ENCODE measurements around the gene ASGR1.

The ASGR1 gene

DNA sequence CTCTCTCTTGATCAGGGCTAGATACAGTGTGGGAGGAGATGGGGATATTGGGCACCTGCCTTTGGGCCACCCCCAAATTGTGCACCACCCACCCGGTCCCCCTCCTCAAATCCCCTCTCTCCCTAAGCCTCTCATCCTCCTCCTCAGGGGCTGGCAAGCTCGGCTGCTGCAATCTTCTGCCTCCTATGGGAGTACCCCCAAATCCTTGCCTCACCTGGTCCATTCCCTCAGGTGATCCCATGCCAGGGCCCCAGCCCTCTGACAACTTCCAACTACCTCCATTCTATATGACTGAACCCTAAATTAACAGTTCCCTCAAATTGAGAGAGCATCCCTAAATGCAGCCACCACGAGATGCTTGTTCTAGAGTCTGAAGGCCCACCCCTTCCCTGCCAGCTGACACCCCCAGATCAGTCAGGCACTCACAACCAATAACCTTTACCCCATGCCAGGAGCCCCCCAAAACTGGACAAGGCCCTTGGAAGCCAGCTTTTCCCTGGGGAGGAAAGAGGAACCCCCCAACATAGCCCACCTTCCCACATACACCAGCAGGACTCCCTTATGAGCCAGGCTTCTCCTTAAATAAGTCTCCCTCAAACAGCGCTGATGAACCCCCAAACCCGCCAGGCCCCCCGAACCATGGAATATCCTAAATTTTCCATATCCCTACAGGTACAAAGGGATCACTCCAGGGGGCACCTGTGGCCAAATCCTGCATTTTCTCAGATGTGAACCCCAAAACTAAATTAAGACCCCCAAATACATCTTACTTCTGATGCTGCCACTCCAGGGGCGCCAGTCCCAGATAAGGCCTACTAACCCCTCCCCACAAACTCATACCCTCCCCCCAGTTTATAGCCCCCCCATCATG, 37.3 kb upstream of the ASGR1 start:
- ATAC-seq (no peak), DNase-seq (no peak)

DNA sequence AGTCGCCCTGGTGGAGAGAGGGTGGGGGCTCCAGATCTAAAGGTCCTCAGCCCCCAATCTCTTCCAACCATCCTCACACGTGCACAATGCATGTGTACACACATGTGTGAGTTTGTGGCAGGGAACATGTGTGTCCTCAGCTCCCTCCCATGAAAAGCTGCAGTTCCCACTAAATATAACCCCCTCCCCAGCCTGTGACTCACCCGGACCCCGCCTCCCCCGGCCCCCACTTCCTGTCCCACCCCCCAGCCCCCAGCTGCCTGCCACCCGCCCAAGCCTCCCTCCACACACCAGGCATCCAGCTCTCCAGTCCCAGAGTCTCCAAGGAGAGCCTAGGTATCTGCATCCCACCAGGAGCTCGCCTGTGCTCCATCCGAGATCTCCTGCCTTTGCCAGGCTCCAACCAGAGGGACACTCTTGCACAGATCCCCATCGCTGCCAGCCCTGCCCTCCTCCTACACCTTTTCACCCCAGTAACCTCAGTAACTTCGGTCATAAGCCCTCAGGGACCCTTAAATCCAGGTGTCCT, 36.5 kb upstream of the ASGR1 start:
- DNase-seq (no peak), ATAC-seq (no peak)

DNA sequence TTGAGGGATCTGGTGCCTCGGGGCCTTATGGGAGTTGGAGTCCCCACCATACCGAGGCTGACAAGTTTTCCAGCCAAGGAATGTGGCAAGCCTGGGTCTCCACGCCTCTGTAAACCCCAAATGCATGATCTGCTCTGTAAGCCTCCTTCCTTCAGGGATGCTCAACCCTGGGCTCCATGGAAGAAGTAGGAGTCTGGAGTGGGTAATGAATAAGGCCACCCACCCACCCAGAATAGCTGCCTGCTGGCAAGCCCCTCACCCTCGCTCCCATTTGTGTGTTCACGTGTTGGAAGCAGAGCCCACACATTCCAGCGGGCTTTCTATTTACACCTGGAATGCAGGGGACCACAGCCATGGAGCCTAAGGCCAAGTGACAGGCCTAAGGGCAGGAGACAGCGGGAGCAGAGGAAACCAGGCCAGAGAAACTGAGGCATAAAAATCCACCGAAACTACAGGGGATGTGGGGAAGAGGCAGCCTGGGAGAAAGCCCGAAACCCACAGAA, 36.0 kb upstream of the ASGR1 start:
- DNase-seq: no peak
- ATAC-seq: no peak

DNA sequence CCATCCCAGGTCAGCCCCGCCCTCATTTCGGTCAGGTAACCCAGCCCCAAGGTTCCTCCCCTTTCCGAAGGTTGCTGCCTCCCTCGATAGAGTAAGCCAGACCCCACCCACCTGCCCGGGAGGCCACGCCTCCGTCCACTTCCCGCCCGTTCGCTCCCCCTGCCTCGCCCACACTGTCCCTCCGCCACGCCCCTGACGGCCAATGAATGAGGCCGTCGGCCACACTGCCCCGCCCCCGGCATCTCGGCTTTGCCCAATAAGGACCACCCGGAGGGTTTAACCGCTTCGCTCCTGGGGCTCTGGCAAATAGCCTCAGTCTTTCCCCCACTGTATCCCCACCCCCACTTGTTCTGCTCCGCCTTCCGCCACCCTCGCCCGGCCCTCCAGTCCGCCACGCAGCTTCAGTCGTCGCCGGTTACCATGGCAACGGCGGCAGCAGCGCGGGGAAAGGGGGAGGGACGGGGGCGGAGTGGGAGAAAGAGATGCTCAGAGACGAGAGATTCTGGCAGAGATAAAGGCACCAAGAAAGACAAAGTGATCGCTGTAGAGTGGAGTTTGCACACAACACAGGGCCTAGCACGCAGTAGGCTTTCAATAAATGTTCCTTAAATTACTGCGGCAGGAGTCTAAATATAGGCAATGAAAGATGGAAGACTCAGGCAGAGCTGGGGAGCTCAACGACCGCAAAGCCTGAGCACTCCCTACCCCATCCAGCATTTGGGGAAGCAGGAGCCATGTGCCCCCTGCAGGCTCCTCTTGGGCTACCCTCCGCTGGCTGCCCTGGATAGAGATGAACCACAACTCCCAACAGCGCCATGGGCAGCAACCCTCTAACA, 35.3 kb upstream of the ASGR1 start:
- DNase-seq (peak; percentile 100), ATAC-seq (peak; percentile 86)

DNA sequence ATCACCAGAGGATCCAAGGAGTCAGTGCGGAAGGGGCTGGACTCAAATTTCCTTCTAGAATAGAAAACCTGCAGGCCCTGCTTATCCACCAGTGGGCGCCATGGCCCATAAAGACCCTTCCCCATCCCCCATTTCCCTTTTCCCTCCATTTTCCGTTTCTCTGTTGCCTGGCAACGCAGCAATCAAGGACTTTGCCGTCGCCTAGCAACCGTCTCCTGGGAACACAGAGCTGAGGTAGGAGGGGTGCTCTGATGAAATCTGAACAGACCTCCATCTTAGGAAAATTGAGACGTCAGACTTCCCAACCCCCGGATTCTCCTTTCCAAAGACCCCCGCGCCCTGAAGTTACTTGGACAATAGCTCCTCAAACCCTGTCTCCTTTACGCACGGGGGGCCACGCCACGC, 34.7 kb upstream of the ASGR1 start:
- no peak for DNase-seq
- peak; percentile 0 for ATAC-seq

DNA sequence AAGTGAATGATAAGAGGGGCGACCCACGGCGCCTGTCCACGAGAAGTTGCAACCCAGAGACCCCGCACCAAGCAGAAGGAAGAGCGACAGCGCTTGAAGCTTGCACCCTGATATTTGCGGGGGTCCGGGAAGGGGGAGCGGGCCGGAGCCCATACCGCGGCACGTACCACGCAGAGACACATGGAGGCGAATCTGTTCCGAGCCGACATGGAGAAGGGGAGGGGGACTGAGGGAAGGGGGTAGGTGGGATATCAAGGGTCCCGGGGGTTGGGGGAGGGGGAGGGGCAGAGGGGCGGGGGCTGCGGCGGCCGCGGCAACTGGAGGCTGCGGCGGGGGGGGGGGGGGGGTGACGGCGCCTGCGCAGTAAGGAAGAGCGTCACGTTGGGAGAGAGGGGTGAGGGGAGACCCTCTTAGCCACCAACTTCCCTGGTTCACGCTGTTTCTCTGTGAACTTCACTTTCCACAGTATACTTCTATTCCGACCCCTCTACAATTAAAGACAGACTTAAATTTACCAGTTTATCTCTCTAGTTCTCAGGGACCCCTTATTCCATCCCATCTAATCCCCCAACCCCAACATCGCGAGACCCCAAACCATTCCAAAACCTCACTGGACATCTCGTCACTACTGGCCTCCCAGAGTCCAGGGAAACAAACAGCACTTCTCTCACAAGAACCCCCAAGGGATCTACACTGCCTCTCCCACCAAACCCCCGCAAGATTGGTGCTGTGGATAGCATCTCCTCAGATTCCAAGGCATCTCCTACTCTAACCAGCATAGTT, 32.5 kb upstream of the ASGR1 start:
- DNase-seq (no peak), ATAC-seq (no peak)

DNA sequence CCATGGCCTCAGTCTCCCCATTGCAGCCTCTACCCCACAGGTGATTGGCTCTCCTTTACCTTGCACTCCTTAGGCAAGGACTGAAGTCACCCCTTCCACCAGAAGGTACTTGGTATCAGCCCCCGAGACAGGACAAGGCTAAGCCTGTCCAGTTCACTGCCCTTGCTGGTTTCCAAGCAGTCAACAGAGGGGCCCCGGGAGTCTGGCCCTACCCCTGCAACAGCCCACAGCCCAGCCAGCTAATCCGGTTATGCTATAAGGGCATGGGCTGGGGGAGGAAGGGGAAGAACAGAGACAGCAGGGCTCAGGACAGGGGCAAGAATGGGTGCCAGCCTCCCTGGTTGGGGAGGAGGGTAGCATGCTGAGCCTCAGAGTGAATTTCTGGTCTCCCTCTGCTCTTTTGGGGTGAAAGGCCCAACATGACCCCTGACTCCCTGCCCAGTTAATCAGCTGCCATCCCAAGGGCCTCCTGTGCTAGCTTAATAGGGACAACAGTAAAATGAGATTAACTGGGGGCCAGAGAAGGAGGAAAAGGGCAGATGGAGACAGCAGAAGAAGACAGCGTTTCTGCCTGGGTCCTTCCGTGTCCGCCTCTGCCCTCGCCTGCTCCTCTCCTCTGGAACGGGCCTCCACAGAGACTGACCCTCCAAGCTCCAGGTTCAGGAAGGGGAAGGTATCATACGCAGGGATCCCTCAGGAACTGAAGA, 29.7 kb upstream of the ASGR1 start:
- ATAC-seq (no peak), DNase-seq (no peak)

DNA sequence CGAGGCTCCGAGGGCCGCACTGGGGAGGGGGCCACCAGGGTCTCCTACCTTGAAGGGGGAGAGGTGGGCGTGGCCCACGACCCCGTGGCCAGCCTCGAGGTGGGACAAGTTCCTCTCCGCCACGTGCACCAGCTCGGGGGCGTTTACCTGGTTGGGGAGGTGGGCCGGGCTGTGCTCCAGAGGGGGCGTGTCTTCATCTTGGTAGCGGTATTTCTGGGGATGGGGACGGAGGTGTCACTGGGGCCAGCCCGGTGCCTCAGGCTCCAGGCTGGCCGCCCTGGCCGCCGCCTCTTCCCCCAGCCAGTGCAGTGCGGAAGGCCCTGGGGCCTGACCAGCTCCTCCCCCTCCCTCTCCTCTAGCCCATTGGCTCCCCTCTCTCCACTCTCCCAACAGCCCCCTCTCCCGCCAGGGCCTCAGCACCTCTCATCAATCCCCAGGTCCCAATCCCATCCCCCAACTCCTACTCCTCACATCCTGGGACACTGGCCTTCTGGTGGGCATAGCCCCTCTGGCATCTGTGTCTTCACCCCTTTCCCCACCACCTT, 28.9 kb upstream of the ASGR1 start:
- no peak for ATAC-seq
- no peak for DNase-seq

DNA sequence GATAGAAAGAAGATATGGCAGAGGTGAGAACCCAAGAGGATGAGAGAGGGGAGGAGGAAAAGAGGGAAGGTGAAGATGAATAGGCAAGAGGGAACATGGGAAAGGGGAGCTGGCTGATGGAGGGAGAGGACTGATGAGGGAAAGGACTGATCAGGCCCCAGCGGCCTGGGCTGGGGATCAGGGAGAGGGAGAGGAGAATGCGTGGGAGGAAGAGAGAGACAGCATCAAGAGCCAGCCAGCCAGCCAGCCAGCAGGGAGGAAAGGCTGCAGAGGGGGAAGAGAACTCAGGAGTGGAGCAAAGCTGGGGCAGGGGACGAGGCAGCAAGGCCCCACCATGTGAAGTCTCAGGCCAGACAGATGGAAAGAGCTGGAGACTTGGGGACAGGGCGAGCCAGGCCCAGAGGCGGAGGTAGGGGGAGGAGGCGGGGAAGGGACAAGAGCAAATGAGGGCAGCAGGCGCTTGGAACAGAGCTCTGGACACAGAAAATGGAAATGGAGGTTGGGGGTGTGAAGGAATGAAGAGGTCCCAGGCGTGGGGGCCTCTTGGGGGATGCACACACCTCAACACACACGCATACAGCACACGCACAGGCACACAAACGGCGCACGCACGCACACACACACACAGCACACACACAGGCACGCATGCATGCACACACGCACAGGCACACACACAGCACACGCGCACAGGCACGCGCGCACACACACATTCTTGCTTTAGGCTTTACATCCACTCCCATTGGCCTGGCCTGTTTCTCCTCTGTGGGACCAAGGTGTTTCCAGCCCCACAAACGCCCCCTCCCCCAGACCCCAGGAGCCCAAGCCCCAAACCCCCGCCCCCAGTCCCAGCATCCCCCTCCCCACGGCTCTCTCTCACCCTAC, 28.2 kb upstream of the ASGR1 start:
- no peak for DNase-seq

DNA sequence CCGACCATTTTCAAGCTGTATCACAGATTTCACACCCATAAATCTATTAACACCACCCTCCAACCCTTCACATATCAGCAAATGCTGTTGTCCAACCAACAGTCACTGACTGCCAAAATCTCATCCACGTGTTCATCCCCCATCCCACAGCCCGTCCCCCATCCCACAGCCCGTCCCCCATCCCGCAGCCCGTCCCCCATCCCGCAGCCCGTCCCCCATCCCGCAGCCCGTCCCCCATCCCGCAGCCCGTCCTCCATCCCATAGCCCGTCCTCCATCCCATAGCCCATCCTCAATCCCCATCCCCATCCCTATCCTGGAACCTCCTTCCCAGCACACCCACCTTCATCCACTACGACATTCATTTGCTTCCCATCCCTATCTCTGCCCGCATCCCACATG, 26.4 kb upstream of the ASGR1 start:
- DNase-seq: no peak
- no peak for ATAC-seq

More for the DNA sequence above, 28.2 kb upstream of the ASGR1 start:
- no peak for ATAC-seq

DNA sequence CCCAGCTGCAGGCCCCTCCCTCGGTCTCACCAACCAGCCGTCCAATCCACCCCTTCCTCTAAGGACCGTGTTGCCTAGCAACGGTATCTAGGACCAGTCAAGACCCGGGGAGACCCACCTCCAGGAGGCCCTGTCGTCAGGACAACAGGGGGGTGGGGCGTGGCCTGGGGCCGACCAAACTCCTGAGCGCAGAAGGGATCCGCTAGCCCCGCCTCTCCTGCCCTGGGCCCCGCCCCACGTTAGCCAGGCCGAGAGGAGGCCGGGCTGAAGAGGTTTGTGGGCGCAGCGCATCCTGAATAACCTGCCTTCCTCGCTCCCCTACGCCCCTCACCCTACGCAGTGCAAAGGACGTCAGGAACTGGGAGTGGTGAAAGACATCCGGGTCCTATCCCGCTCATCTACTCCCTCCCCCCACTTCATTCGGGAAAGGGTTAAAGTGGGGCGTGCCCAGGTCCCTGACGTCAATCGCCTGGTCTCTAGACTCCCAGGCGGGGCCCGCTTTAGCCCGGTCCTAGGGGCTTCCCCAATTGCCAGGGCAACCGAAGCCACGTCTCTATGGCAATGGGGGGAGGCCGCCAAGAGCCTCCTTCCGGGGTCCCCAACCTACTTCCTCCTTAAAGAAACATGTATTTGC, 25.8 kb upstream of the ASGR1 start:
- peak; percentile 90 for ATAC-seq
- peak; percentile 95 for DNase-seq

DNA sequence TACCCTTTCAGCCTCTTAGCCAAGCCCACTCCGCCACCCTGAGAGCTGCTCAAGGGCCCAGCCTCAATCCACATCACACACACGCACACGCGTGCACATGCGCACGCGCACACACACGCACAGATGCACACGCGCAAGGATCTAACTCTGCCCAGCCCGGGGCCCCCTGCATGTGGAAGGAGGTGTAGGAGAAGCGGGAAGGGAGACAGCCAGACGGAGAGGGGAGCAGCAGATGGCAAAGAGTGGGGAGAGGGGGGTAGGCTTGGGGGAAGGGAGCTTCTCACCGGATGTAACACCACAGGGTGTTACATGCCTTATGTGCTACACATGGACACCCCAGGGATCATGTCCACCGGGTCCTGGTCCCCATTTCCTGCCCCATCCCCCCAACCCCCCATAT, 25.2 kb upstream of the ASGR1 start:
- DNase-seq (no peak), ATAC-seq (no peak)

DNA sequence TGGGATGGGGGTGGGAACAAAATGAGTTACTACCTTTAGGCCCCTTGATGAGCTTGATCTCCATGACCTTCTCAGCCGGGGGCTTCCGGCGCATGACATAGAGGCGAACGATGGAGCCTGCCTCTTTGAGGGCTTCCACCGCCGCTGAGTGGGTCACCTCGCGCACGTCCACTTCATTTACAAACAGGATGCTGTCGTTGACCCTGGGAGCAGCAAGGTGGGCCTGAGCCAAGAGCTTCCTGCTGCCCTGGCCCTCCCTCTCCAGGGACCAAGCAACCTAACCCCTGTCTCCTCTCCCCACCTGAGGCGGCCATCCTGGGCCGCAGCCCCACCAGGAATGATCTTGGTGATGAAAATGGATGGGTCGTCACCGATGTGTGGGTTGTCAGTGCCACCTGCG, 24.2 kb upstream of the ASGR1 start:
- DNase-seq (no peak), ATAC-seq (no peak)

DNA sequence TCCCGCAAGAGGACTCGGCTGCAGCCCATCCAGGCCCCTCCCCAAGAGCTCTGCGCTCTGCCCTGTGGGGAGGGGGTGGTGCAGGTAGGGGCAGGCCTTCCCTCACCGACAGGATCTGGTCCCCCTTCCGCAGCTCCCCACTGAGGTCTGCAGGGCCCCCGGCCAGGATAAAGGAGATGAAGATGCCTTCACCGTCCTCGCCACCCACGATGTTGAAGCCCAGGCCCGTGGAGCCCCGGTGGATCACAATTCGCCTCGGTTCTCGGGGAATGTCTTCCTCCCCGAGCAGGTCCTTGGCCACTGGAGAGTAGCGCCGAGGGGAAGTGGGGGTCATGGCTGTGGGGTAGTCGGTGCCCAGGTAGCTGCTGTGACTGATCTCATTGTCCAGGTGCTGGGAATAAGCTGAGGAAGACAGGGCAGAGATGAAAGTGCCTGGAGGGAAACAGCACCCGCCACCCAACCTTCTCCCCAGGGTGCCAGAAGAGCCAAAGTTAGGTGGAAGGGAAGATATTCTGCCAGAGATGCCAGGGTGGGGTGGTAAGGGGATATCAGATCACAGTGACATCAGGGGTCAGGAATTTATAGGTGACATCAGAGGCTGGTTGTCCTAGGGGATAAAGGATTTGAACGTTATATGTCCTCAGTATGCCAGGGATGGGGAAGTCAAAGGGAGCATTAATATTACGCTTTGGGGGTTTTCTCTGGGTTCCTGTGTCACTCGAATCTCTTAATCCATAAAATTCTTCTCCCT, 17.7 kb upstream of the ASGR1 start:
- DNase-seq (no peak), ATAC-seq (no peak)

DNA sequence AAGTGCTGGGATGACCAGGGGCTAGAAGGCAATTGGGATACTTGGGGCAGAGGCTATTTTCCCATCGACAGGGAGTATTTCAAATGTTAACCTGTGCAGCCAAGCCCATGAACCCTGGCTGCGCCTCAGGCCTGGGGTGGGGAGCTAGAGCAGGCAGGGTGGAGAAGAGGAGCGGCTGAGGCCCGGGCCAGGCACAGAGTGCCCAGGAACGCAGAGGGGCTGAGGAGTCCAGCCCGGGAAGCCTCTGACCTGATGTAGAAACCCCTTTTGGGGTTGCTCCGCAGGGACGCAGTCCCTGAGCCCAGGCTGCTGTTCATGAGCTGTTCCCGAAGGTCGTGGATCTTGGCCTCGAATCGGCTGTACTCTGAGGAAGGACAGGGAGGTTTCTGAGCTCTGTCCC, 16.8 kb upstream of the ASGR1 start:
- ATAC-seq (no peak), DNase-seq (no peak)

DNA sequence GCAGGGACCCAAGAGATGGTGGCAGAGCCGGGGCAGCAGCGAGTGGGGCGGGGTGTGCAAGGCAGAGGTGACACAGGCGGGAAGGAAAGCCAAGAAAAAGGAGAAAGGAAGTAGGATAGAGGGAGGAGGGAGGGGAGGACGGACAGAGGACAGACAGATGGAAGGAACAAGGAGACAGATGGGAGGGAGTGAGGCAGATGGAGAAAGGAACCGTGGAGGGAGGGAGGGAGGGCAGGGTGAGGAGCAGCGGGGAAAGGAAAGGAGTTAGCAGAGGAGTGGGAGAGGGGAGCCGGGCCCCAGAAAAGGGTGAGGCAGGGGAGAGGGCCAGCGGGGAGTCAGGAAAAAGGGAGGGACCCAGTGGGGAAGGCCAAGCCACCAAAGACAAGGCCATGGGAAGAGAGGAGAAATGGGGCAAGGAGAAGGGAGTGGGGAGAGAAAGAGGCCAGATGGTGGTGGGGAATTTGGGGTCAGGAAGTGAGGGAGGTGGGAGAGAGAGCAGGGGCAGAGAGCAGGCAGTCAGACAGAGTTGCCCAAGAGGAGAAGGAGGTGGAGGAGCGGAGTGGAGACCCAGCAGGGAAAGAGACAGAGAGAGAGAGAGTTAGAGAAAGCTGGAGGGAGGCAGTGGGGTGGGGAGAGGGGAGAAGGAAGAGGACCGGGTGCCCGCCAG, 13.2 kb upstream of the ASGR1 start:
- DNase-seq: no peak
- ATAC-seq: no peak

DNA sequence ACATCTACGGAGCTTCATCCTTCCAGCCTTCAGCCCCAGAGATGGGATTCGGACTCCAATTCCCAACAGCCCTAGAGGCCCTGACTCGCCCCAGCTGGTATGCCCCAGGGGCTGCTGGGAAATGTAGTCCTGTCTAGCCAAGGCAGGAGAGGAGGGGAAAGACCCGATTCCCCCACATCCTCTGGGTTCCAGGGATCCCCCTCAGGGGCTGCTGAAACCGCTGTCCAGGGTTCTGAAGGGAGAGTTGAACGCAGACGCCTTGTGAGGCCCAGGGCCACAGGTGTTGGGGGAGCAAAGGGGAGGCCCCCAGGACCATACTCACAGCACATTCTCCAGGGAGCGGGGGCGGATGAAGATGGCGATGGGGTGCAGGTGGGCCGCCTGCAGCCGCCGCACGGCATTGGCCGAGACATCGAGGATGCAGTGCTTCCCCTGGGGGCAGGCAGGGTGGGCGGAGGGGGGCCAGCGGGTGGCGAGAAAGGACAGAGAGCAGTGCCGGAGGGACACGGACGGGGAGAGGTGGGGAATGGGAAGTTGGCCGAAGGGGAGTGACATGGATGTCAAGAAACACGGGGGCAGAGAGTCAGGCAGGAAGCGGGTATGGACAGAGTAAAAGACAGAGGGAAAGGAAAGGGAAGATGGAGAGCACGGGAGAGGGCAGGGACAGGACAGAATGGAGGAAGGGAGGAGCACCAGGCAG, 12.6 kb upstream of the ASGR1 start:
- DNase-seq (peak; percentile 40), ATAC-seq (peak; percentile 42)

DNA sequence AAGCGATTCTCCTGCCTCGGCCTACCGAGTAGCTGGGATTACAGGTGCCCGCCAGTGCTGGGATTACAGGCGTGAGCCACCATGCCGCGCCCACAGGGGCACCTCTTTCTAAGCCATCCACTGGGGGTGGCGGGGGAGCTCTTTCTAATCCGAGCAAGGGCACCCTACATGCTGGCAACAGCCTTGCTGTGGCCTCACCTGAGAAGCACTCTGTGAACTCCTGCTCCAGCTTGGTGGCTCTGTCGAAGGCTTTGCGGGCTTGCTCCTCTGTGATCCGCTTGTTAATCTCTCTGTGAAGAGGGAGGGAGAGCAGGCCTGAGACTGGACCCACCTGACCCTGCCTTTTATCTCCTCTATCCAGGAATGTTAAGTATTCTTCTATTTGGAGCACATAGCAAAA, 11.9 kb upstream of the ASGR1 start:
- no peak for ATAC-seq

More for the DNA sequence above, 11.9 kb upstream of the ASGR1 start:
- DNase-seq: no peak
